HCT116 (cell line): ENCODE results near the gene IGSF21. TPM values are rescaled to one million over a fixed set of nuclear protein-coding genes. Genes with fewer than 3 reads are reported as not detected.

Experiments
- ATAC-seq: fragments of 200-7000 bp; cut with Tn5 transposase; 2 replicates; pipeline ENCODE4 v1.9.1; 2020; ENCODE audit warnings: mild to moderate bottlenecking, moderate library complexity
- BruUV-seq: library from RNA; stranded (reverse); fragments of 400-500 nt; replicated peaks from 2 replicates; lab custom pipeline; 2021; lab: Mats Ljungman, UMichigan
- CTCF ChIA-PET: fragments of 300-600 bp; sonication (Branson Sonifier 250); formaldehyde crosslinking; loops from one replicate; lab custom pipeline; 2021; ENCODE audit warnings: antibody characterized with exemption; lab: Charles Lee
- POLR2A ChIA-PET: fragments of 300-600, 350-600 bp; sonication (Branson Sonifier 250); formaldehyde crosslinking; loops from one replicate; lab custom pipeline; 2021; ENCODE audit warnings: antibody characterized with exemption; lab: Charles Lee
- RAD21 ChIA-PET, 2 experiments: fragments of 300-600 bp; sonication (Branson Sonifier 250); formaldehyde crosslinking; loops; one replicate each; lab custom pipeline; 2023; ENCODE audit warnings: low total read pairs in 2 of 2; ENCODE audit not compliant: uncharacterized antibody in 2 of 2, unreplicated experiment in 2 of 2, low non-redundant PET in 1 of 2; lab: Charles Lee
- DNase-seq: peaks from one replicate; pipeline ENCODE4 v3.0.0-alpha.2; 2010; ENCODE audit warnings: low read depth, low spot score
- H2AFZ ChIP-seq: fragments of 200-600 bp; shearing (Covaris generic), sonication (generic); 2 replicates; pipeline ENCODE4 v1.6.1; 2017; ENCODE audit warnings: low read depth, mixed run types, mixed read lengths, antibody characterized with exemption, low read length; ENCODE audit not compliant: poor library complexity, severe bottlenecking
- H3K27ac ChIP-seq: 2 replicates; pipeline ENCODE4 v1.5.1; 2012; ENCODE audit warnings: low read depth, low read length
- H3K27me3 ChIP-seq: fragments of 200-600 bp; sonication (generic); 2 replicates; pipeline ENCODE4 v1.6.1; 2016; ENCODE audit warnings: mixed run types, low read length, mixed read lengths; ENCODE audit not compliant: insufficient read depth
- H3K36me3 ChIP-seq, 2 experiments: fragments of 200-500 bp in 1 of 2; fragments of 200-600 bp in 1 of 2; sonication (Bioruptor generic) in 1 of 2; sonication (generic) in 1 of 2; 2 replicates each; pipeline versions ENCODE4 v1.5.1 to v1.6.1; 2014 to 2016; ENCODE audit warnings: low read length in 2 of 2, inconsistent platforms in 1 of 2, mixed read lengths in 1 of 2, mixed run types in 1 of 2; ENCODE audit not compliant: insufficient read depth in 2 of 2, control insufficient read depth in 1 of 2
- H3K4me1 ChIP-seq, 2 experiments: fragments of 200-600 bp in 1 of 2; sonication (generic) in 1 of 2; 2 replicates each; pipeline versions ENCODE4 v1.5.1 to v1.6.1; 2012 to 2017; ENCODE audit warnings: low read length in 2 of 2, inconsistent platforms in 1 of 2, mild to moderate bottlenecking in 1 of 2, mixed read lengths in 1 of 2, mixed run types in 1 of 2, moderate library complexity in 1 of 2; ENCODE audit not compliant: insufficient read depth in 2 of 2, control insufficient read depth in 1 of 2
- H3K4me2 ChIP-seq: fragments of 200-600 bp; sonication (generic); 2 replicates; pipeline ENCODE4 v1.6.1; 2017; ENCODE audit warnings: mixed run types, low read length, mixed read lengths
- H3K4me3 ChIP-seq, 2 experiments: fragments of 200-600 bp in 1 of 2; sonication (generic) in 1 of 2; replicated peaks in 1 of 2; 2 replicates each; pipeline ENCODE4 v1.5.1; 2011 to 2016; ENCODE audit warnings: low read length in 2 of 2, control low read depth in 1 of 2, low read depth in 1 of 2, mild to moderate bottlenecking in 1 of 2, mixed read lengths in 1 of 2, mixed run types in 1 of 2
- H3K79me2 ChIP-seq: fragments of 200-600 bp; sonication (generic); 2 replicates; pipeline ENCODE4 v1.6.1; 2017; ENCODE audit warnings: mild to moderate bottlenecking, mixed run types, low read length, moderate library complexity, mixed read lengths; ENCODE audit not compliant: insufficient read depth
- H3K9ac ChIP-seq: fragments of 200-600 bp; sonication (generic); 2 replicates; pipeline ENCODE4 v1.6.1; 2016; ENCODE audit warnings: low read length, mixed read lengths
- H3K9me2 ChIP-seq: fragments of 200-600 bp; sonication (generic), shearing (Covaris generic); 2 replicates; pipeline ENCODE4 v1.6.1; 2017; ENCODE audit warnings: mixed run types, mild to moderate bottlenecking, moderate library complexity; ENCODE audit not compliant: insufficient read depth
- H3K9me3 ChIP-seq, 2 experiments: fragments of 200-500 bp in 1 of 2; fragments of 200-600 bp in 1 of 2; sonication (Bioruptor generic) in 1 of 2; sonication (generic) in 1 of 2; 2 replicates each; pipeline ENCODE4 v1.6.1; 2014 to 2017; ENCODE audit warnings: low read length in 2 of 2, mixed read lengths in 2 of 2, inconsistent platforms in 1 of 2, low read depth in 1 of 2, mild to moderate bottlenecking in 1 of 2, mixed run types in 1 of 2, moderate library complexity in 1 of 2; ENCODE audit not compliant: control insufficient read depth in 1 of 2, insufficient read depth in 1 of 2
- H4K20me1 ChIP-seq: fragments of 200-600 bp; sonication (generic), shearing (Covaris generic); 2 replicates; pipeline ENCODE4 v1.6.1; 2017; ENCODE audit warnings: mixed run types, mild to moderate bottlenecking, moderate library complexity; ENCODE audit not compliant: insufficient read depth
- POLR2AphosphoS5 ChIP-seq: IDR thresholded peaks from 2 replicates; pipeline ENCODE4 v1.6.1; 2011; ENCODE audit warnings: mild to moderate bottlenecking, low read depth, low read length, moderate library complexity
- RAD21 ChIP-seq: IDR thresholded peaks from 2 replicates; pipeline ENCODE4 v1.6.1; 2012; ENCODE audit warnings: low read depth, mild to moderate bottlenecking
- SIN3A ChIP-seq: IDR thresholded peaks from 2 replicates; pipeline ENCODE4 v1.6.1; 2012; ENCODE audit warnings: low read depth
- SRF ChIP-seq: IDR thresholded peaks from 2 replicates; pipeline ENCODE4 v1.6.1; 2012; ENCODE audit warnings: low read depth
- ZFX ChIP-seq: fragments of 450-650 bp; IDR thresholded peaks from 2 replicates; pipeline ENCODE4 v1.6.1; 2017
- ZNF274 ChIP-seq: fragments of 200-500 bp; sonication (Bioruptor generic); IDR thresholded peaks from 2 replicates; pipeline ENCODE4 v1.6.1; 2014; ENCODE audit warnings: mild to moderate bottlenecking, low read depth, low read length, inconsistent platforms
- intact Hi-C: fragments of 100-400 bp; cut with micrococcal nuclease; formaldehyde crosslinking; loops from 2 replicates; pipeline ENCODE4 v1.10.0; 2022
- total RNA-seq: library from RNA; stranded (reverse); gene quantifications from one replicate; pipeline ENCODE4 v1.2.1, GENCODE V29; 2021; ENCODE audit not compliant: unreplicated experiment
- TF ChIP-seq, protein P1 (sequence below), 3 experiments: fragments of 200-600 bp in 1 of 3; sonication (generic) in 1 of 3; IDR thresholded peaks in 2 of 3; conservative IDR thresholded peaks in 1 of 3; 2 replicates each; pipeline ENCODE4 v1.5.1; 2012 to 2017; ENCODE audit warnings: low read depth in 2 of 3, low read length in 2 of 3, antibody characterized with exemption in 1 of 3, borderline replicate concordance in 1 of 3, control low read depth in 1 of 3, mild to moderate bottlenecking in 1 of 3, mixed read lengths in 1 of 3, mixed run types in 1 of 3, moderate library complexity in 1 of 3; ENCODE audit not compliant: insufficient read depth in 1 of 3
- TF ChIP-seq, protein P2 (sequence below): IDR thresholded peaks from 2 replicates; pipeline ENCODE4 v1.6.1; 2011; ENCODE audit warnings: mild to moderate bottlenecking, low read length, moderate library complexity; ENCODE audit not compliant: insufficient replicate concordance; ENCODE audit errors: extremely low read depth

The IGSF21 gene
- total RNA-seq, 1 experiment from 2014 or later: not detected

DNA sequence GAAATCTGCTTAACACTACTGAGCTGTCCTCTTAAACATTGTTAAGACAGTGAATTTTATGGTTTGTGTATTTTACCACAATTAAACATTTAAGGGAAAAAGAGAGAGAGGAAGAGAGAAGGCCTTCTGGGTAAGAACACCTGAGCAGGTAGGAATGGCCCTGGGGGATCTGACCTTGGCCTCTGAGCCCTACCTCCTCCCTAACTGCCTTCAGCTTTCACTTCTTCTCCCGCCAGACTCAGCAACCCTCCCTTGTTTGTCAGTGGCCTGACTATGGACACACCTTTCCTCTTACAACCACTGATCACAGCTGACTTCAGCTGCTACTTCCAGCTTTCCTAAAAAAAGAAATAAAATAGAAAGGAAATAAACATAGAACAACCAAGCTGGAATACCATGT lies 13.5 kb upstream of the IGSF21 start (continued):
- TF ChIP-seq, protein P1, sequence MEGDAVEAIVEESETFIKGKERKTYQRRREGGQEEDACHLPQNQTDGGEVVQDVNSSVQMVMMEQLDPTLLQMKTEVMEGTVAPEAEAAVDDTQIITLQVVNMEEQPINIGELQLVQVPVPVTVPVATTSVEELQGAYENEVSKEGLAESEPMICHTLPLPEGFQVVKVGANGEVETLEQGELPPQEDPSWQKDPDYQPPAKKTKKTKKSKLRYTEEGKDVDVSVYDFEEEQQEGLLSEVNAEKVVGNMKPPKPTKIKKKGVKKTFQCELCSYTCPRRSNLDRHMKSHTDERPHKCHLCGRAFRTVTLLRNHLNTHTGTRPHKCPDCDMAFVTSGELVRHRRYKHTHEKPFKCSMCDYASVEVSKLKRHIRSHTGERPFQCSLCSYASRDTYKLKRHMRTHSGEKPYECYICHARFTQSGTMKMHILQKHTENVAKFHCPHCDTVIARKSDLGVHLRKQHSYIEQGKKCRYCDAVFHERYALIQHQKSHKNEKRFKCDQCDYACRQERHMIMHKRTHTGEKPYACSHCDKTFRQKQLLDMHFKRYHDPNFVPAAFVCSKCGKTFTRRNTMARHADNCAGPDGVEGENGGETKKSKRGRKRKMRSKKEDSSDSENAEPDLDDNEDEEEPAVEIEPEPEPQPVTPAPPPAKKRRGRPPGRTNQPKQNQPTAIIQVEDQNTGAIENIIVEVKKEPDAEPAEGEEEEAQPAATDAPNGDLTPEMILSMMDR (IDR thresholded peaks at IDR 0.05 in 2 of 3, conservative IDR thresholded peaks at IDR 0.05 in 1 of 3; ENCODE audit: borderline replicate concordance in 1 of 3, insufficient read depth in 1 of 3, low read depth in 2 of 3, low read length in 2 of 3): no peak
- TF ChIP-seq ZFX (no peak), SIN3A (no peak)

DNA sequence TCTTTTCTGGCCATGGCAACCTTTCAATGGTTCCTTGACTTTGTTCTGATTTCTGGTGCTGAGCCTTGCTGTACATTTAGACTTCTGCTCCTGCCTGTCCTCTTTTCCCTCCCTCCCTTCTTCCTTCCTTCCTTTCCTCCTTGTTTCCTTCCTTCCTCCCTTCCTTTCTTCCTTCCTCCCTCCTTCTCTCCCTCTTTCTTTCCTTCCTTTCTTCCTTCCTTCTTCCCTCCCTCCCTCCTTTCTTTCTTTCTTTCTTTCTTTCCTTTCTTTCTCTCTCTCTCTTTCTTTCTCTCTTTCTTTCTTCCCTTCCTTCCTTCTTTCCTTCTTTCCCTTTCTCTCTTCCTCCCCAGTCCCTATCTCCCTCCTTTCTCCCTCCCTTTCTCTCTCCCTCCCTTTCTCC lies 10.4 kb upstream of the IGSF21 start:
- Histone ChIP-seq H3K9me3 (no peaks in the 10 kb centered on the region), H3K4me1 (peaks cover 2 to 5% of the 10 kb centered on the region in 2 experiments; a peak in 3 of 4 replicates), H4K20me1 (no peaks in the 10 kb centered on the region), H3K79me2 (no peaks in the 10 kb centered on the region), H3K4me2 (no peak overlapping the region), H3K36me3 (no peaks in the 10 kb centered on the region), H3K27ac (no peak overlapping the region), H2AFZ (no peak overlapping the region), H3K27me3 (peaks cover 20% of the 10 kb centered on the region), H3K4me3 (no peak overlapping the region), H3K9me2 (no peaks in the 10 kb centered on the region), H3K9ac (no peak overlapping the region)
- intact Hi-C loops: loop anchor here (10.0 kb wide), 1 partner anchor 112 kb away; no protein-coding TSS in a partner anchor
- ATAC-seq (no peak), DNase-seq (no peak)
- CTCF ChIA-PET: no interaction called here
- no peak for TF ChIP-seq RAD21
- no peak for TF ChIP-seq ZNF274
- TF ChIP-seq, protein P2, sequence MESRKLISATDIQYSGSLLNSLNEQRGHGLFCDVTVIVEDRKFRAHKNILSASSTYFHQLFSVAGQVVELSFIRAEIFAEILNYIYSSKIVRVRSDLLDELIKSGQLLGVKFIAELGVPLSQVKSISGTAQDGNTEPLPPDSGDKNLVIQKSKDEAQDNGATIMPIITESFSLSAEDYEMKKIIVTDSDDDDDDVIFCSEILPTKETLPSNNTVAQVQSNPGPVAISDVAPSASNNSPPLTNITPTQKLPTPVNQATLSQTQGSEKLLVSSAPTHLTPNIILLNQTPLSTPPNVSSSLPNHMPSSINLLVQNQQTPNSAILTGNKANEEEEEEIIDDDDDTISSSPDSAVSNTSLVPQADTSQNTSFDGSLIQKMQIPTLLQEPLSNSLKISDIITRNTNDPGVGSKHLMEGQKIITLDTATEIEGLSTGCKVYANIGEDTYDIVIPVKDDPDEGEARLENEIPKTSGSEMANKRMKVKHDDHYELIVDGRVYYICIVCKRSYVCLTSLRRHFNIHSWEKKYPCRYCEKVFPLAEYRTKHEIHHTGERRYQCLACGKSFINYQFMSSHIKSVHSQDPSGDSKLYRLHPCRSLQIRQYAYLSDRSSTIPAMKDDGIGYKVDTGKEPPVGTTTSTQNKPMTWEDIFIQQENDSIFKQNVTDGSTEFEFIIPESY: no peak
- TF ChIP-seq ZFX: no peak
- no peak for TF ChIP-seq POLR2AphosphoS5
- TF ChIP-seq SRF: no peak
- RAD21 ChIA-PET: no interaction called here
- no TSS peak for BruUV-seq
- POLR2A ChIA-PET: no interaction called here
